ENCODE data around the gene BCAR1.

GRCh38 chr16:75196836-75197235 is 54.6 kb downstream of the BCAR1 start:
- TF ChIP-seq POLR2AphosphoS5 (IDR thresholded peaks at IDR 0.05; ENCODE audit: low read depth, low read length), result no peak
- no peak for TF ChIP-seq SIN3A (IDR thresholded peaks at IDR 0.05; ENCODE audit: borderline replicate concordance, insufficient read depth, low read length)
- TF ChIP-seq REST (IDR thresholded peaks at IDR 0.05; ENCODE audit: insufficient read depth in 1 of 2, low read depth in 2 of 2, low read length in 2 of 2), result no peak
